Uterus (tissue), 2 donors: ENCODE measurements around the gene BNC2.

Source experiments
- POLR2A ChIP-seq, 2 donors: fragments of 450-650 bp; IDR thresholded peaks; one replicate each; pipeline ENCODE4 v1.6.1; 2016; ENCODE audit warnings: antibody characterized with exemption in 2 of 2, mild to moderate bottlenecking in 1 of 2, moderate library complexity in 1 of 2
- TF ChIP-seq, protein P1 (sequence below), 4 experiments: fragments of 200-600 bp in 2 of 4; fragments of 450-650 bp in 2 of 4; sonication (generic) in 2 of 4; IDR thresholded peaks; one replicate each; pipeline ENCODE4 v1.5.1; 2016 to 2019; ENCODE audit warnings: antibody characterized with exemption in 4 of 4, mild to moderate bottlenecking in 2 of 4, moderate library complexity in 1 of 4

- TF ChIP-seq, protein P1, sequence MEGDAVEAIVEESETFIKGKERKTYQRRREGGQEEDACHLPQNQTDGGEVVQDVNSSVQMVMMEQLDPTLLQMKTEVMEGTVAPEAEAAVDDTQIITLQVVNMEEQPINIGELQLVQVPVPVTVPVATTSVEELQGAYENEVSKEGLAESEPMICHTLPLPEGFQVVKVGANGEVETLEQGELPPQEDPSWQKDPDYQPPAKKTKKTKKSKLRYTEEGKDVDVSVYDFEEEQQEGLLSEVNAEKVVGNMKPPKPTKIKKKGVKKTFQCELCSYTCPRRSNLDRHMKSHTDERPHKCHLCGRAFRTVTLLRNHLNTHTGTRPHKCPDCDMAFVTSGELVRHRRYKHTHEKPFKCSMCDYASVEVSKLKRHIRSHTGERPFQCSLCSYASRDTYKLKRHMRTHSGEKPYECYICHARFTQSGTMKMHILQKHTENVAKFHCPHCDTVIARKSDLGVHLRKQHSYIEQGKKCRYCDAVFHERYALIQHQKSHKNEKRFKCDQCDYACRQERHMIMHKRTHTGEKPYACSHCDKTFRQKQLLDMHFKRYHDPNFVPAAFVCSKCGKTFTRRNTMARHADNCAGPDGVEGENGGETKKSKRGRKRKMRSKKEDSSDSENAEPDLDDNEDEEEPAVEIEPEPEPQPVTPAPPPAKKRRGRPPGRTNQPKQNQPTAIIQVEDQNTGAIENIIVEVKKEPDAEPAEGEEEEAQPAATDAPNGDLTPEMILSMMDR (IDR thresholded peaks at IDR 0.05): no peak
- TF ChIP-seq POLR2A (IDR thresholded peaks at IDR 0.05): no peak
Measured at GRCh38 chr9:16450043-16450442, 420.4 kb downstream of the BNC2 start.
